Lung microvascular endothelial cell (primary cell): Measurements from ENCODE around the gene LCN9. TPM values are rescaled to one million over a fixed set of nuclear protein-coding genes. Genes with fewer than 3 reads are reported as not detected.

Experiments
- total RNA-seq: library from RNA; depleted of rRNA; stranded (reverse); fragments of >200 nt; gene quantifications from 2 replicates; pipeline ENCODE4 v1.2.1, GENCODE V29; 2014

LCN9 gene
- total RNA-seq, 1 donor from 2014 or later = not detected

Other genes starting within 250 kb of the LCN9 start
- 8.3 and 9.7 TPM in 2 replicates for gene PPP1R26, start 183.5 kb upstream of the LCN9 start, total RNA-seq
- 11.5 and 14.6 TPM in 2 replicates for gene MRPS2, start 162.6 kb upstream of the LCN9 start, total RNA-seq
- gene LCN1, start 141.9 kb upstream of the LCN9 start, total RNA-seq = not detected in 2 replicates
- gene OBP2A, start 117.2 kb upstream of the LCN9 start, total RNA-seq = not detected in 2 replicates
- gene PAEP, start 101.6 kb upstream of the LCN9 start, total RNA-seq = not detected in 2 replicates
- not detected in 2 replicates for gene GLT6D1, start 23.8 kb upstream of the LCN9 start, total RNA-seq
- gene SOHLH1, start 36.2 kb downstream of the LCN9 start, total RNA-seq = not detected in 2 replicates
- gene KCNT1, start 38.9 kb downstream of the LCN9 start, total RNA-seq = under 0.01 TPM in 1 of 2 replicates, not detected in the other
- gene CAMSAP1, start 244.2 kb downstream of the LCN9 start, total RNA-seq = 11.6 and 12.9 TPM in 2 replicates